Frontal cortex (tissue), 4 donors: ENCODE data around the gene LYSMD4. TPM values are rescaled to one million over a fixed set of nuclear protein-coding genes. Genes with fewer than 3 reads are reported as not detected.
"Not testable (repeated sequence)": the region's sequence is repeated elsewhere in the genome, so short reads cannot be mapped to it uniquely, and the experiment has no call there.

ENCODE experiments used
- DNase-seq, 2 donors: peaks; one replicate each; pipeline ENCODE4 v3.0.0; 2012; ENCODE audit warnings: low spot score in 2 of 2
- FAIRE-seq: peaks from 2 replicates; lab custom pipeline; 2012; peaks lifted over from hg19 to GRCh38; lab: Jason Lieb, UNC
- total RNA-seq: library from RNA; depleted of rRNA; stranded (reverse); fragments of >200 nt; gene quantifications from one replicate; pipeline ENCODE4 v1.2.3, GENCODE V29; 2014
- donor health status: control.
- donor health status: control.
- donor health status: control.

LYSMD4 gene
- 15.5 TPM for total RNA-seq

DNA sequence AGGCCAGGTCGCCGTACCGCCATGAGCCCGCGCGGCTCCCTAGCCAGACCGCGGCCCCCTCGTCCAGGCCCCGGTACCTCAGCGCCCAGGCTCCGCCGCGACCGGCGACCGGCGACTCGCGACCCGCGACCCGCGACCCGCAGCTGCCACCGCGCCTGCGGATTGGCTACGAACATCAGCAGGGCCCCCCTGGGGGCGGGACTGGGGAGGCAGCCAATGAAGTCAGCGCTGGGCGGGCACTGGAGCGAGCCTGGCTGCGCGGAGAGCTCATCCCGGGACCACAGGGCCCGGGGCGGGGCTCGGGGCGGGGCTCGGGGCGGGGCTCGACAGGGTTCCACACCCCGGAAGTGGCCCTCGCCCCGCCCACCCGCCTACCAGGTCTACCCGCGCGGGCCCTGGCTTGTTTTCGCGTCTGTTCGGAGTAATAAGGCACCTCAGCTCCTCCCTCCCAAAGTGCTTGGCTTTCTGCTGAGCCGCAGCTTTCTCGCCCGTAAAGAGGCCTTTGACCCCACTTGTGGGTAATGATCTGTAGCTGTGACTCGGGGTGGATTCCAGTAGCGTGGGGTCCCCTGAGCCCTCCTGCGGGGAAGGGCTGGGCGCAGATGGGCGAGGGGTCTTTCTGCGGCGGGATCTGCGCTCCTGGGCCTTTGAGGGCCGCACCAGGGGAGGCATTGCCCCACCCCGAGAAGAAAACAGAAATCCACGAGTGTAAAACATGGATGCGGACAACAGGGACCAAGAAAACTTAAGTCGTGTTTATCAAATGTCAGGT, at the start of gene LYSMD4:
Gene LYSMD4, minus strand, starts transcription at position 170 of the 772 bp plus-strand sequence. CDS start 1,438 bp downstream, outside the sequence.
- DNase-seq (peak; percentile 96 to 98), FAIRE-seq (no peak)

DNA sequence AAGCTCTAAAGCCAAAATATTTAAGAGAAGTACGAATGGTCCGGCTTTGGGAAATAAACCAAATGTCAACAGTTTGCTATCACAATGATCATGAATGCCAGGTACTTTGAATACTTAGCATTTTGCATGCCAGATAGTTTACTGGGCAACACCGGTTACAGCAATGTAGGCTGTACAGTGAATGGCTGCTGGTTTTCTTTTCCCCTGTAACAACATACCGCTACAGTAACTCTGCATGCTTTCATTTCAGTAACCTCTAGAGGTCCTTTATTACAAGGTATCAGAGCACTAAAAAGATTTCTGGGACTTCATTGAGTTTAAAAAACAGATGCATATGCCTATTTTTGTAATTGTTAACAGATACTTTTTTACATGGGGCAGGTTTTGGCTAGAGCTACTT, 48.8 kb upstream of the LYSMD4 start:
- not testable (repeated sequence) for FAIRE-seq

DNA sequence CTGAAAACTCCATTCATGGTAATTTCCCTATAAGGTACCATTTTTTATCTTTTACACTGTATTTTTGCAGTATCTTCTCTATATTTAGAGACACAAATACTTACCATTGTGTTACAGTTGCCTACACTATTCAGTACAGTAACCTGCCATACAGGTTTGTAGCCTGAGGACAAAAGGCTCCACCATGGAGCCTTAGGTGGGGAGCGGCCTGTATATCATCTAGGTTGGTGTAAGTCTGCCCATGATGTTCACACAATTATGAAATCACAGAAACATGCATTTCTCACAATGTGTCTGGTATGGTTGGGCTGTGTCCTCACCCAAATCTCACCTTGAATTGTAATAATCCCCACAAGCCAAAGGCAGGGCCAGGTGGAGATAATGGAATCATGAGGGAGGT, 43.9 kb upstream of the LYSMD4 start:
- DNase-seq (no peak), FAIRE-seq (no peak)

More for the DNA sequence above, 48.8 kb upstream of the LYSMD4 start:
- DNase-seq = not testable (repeated sequence)

DNA sequence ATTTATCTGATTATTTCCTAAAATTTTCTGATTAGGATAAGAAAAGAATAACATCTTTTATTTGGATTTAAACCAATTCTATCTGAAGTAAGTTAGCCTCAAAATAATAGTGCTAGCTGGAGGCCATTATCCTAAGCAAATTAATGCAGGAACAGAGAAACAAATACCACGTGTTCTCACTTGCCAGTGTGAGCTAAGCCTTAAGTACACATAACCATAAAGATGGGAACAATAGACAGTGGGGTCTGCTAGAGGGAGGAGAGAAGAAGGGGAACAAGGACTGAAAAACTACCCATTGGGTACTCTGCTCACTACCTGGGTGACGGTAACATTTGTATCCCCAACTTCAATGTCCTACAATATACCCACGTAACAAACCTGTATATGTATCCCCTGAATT, 31.3 kb upstream of the LYSMD4 start:
- no peak for FAIRE-seq
- DNase-seq = no peak

DNA sequence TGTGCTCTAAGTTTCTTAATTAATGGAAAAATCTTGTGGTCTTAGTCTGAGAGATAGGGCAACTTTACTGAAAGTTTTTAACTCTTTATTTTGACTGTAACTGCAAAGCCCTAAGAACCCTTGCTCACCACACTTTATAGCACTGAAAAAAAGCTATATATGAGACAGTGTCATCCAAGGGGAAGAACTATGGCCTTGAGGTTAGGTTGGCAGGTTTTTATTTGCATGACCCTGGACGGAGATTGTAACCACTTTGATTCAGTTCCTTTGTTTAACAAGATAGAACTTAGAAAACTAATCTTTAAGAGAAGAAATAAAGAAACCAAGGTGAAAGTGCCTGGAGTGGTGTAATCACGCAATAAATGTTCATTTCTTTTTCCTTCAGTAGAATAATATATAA, 30.6 kb upstream of the LYSMD4 start:
- FAIRE-seq (no peak), DNase-seq (no peak)

DNA sequence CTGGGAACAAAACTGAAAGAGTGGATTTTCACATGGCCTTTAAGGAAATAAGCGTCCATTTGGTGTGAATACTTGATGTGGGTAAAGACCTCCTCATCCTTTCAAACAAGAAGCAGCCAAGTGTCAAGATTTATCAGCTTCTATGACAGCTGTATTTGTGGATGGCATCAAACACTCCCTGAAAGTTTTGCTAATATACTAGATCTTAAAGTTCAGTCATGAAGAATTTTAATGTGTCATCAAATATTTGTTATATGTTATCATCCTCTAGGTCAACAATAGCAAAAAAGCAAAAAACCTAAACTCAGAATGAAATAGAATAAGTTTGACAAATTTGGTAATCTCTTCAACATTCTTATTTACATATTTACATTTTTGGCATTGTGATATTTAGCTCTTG, 29.1 kb upstream of the LYSMD4 start:
- no peak for FAIRE-seq
- no peak for DNase-seq

DNA sequence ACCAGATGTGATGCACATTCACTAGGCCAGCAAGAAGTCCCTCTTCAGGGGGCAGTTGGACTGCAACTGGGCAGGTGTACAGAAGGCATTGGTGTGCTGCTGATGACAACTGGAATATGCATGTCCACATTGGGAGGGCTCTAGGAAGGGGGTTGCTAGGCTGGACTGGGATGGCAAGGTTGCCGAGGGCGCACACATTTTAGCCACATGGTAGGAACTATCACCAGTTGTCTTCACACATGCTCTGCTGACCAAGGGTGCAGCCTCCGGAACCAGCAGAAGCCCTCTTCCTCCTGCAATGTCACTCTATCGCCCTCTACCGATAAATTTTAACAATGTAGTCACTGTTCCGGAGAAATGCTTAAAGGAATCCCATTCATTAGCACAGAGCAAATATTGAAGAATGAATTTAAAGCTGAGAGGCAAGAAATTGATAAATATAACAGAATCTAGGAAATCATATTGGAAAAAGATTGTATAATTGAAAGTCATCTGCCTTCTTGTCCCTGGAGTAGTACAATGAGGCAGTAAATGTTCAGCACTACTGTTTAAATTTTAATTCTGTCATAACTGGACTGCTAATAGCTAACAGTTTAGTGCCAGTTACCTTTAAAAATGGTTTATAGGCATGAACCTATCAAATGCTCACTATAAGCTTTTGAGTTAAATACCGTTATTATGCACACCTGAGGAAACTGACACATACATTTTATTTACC, 22.6 kb upstream of the LYSMD4 start:
- DNase-seq = peak; percentile 34 to 71
- FAIRE-seq = peak; percentile 34

DNA sequence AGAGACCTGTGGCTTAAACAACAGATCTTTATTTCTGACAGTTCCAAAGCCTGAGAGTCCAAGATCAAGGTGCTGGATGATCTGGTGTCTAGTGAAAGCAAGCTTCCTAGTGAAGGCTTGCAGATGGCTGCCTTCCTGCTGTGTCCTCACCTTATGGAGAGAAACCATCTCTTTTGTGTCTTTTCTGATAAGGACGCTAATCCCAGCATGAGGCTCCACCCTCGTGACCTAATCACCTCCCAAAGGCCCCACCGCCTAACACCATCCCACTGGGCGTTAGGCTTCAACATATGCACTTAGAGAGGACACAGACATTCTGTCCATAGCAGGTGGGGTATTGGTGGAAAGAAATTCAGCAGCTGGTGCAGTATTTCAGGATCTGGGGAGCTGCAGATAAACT, 19.8 kb upstream of the LYSMD4 start:
- no peak for DNase-seq
- FAIRE-seq = no peak

DNA sequence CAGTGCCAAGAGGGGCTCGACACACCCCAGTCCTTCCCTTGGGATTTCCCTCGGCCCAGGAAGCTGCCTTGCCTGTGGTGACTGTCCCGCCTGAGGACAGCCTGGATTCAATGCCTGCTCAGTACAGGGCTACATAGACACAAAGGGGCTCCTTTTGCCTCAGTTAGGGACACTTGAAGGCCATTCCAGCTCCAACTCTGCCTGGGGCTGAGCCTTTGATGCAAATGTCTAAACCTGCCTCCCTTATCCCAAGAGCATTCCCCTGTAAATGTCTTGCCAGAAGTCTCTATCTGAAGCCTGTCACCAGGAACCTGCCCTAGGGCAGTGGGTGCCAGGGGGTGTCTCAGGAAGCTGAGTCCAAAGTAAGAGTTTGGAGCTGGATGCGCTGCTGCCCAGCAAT, 19.3 kb upstream of the LYSMD4 start:
- DNase-seq = no peak
- no peak for FAIRE-seq

DNA sequence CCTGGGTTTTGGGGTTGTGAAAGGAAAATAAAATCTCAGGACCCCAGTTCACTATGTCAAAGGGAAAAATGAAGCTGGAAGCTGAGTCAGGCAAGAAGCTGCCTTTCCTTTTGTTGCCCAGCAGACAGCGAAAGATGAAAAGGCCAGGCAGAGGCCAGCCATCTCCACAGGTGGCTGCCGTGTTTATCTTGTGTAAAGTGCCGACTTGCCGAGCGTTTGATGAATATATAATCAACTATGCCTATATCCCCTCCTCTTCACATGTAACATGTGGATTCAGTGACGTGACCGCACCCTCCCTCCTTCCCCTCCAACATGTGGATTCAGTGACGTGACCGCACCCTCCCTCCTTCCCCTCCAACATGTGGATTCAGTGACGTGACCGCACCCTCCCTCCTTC, 17.1 kb upstream of the LYSMD4 start:
- not testable (repeated sequence) for DNase-seq, FAIRE-seq

DNA sequence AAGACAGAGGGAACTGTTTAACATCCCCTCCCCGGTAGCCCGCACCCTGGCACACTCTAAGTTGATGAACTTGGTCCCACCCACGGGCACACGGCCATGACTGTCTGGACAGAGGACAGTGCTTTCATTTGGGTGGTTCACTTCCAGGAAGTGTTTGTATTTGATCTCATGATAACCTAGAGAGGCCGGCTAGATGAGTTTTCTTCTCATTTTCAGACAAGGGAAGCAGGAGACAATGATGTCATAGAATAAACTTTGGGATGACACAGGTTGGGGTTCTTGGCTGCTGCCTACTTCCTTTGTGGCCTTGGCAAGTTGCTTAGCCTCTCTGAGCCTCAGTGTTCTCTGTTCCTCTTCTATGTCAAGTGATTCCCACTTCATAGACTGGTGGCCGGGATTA, 16.1 kb upstream of the LYSMD4 start:
- DNase-seq (no peak), FAIRE-seq (no peak)

DNA sequence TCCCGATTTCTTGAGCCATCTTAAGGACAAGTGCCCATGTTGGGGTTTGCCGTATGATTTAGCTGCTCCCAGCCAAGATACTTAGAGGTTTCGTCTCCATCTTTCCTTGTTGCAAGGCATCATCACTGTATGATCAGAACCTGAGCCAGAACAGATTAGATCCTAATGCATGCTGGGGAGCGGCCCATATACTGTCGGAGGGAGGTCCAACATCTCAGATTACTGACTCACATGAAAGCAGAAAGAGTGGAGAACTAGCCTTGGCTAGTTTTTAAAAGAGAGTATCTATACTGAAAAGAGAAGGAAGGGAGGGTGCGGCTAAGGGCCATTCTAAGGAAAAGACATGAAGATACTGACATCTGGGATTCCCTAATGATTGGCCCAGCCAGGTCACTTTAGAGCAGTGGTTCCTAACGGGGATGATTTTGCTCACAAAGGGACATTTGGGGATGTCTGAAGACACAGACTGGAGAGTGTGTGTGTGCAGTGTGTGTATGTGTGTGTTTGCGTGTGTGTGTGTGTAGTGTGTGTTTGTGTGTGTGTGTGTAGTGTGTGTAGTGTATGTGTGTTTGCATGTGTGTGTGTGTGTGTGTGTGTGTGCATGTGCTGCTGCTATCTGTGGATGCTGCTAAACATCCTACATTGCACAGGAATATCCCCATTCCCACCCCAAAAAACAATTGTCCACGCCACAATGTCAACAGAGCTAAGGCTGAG, 12.3 kb upstream of the LYSMD4 start:
- no peak for FAIRE-seq
- no peak for DNase-seq

DNA sequence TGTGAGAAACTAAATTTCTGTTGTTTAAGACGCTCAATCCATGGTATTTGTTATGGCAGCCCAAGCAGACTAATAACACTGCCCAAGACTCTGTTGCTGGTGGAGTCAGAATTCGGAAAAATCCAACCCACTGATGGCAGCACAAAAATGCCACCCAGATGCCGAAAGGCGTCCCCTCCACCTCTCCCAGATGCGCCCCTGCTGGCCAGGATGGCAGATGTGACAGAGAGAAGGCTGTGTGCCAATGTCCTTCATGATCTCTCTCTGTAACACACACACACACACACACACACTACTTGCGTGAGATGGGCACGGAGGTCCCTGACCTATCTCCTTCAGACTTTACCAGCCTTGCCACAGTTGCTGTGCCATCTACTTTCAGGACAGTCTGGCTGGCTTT, 10.9 kb upstream of the LYSMD4 start:
- DNase-seq = no peak
- no peak for FAIRE-seq

DNA sequence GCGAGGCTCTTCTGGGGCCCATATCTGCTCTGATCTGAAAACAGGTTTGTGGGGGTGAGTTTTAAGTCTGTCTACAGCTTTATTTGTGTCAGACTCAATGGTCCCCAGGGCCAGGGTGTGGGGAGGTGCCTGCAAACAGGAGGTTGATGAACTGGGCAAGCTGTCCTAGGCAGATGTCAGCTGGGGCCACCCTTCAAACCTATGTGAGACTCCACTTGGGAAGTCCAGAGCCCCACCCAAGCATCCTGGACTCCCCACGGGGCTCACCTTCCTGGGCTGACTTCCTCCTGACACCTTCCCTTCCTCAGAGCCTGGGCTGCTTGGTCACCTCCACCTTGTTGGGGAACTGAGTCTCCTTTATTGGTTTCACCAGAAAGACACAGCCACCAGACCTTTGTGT, 8.6 kb upstream of the LYSMD4 start:
- DNase-seq = no peak
- no peak for FAIRE-seq

DNA sequence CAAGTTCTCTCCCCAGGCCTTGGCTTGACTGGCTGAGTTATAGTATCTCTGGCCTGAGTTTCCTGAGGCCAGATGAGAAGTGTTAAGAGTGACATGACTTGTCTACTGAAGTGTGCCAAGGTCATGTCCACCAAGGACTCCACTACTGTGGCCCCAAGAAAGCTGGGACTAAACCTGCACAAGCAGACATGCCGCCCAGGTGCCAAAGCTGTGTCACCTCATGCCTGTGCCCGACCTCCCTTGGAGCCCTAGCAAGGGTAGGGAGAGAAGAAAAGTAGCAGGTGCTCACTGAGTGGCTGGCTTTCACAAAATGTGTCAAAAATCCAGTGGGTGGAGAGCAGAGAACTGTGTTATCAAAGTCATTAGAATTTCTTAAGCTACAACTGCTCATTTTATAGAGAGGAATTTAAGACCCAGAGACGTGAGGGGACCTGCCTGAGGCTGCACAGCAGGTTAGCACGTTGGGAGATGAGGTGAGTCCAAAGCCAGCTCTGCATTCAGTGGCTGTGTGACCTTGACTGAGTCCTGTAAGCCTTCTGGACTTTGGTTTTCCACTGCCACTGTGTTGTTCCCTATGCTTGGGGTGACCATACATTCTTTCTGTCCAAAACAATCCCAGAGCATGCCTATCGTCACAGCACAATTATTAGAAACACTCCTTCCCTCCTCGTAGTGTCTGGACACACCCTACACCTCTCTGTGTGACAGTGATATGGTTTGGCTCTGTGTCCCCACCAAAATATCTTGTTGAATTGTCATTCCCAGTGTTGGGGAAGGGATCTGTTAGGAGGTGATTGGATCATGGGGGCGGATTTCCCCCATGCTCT, 5.0 kb upstream of the LYSMD4 start:
- no peak for FAIRE-seq

DNA sequence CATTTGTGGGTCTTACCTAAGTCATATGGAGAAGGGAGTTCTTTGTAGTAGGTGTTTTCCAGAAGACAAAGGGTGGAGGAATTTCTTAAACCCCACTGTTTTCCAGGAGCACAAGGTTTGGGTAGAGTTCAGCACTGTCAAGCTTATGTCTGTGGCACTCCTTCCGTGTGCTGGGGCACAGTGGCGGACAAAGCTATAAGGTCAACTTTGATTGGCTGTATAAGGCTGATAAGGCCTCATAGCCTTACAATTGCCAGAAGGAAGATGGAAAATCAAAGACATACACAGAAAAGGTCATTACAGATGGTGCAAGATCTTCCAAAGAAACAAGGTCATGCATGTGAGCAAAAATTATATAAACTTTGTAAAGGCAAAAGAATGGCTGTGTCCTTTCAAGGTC, 3.5 kb upstream of the LYSMD4 start:
- DNase-seq = no peak
- no peak for FAIRE-seq

More for the DNA sequence above, 5.0 kb upstream of the LYSMD4 start:
- DNase-seq = no peak

DNA sequence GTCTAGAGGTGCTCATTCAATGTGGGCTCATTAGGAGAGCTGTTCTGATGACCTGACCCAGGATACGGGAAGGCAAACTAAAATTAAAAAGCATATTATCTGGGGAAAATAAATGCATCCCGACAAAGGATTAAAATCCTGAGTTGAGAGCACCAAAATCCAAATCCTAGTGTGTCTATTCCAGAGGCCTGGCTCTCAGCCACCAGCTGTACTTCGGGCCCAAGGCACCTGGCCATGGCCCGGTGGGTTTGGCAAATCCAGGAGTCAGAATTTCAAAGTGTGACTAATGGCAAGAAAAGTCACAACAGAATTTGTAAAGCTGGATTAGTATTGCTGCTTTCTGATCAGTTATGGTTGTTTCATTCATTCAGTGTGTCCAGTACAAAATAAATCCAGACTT, 2.6 kb upstream of the LYSMD4 start:
- DNase-seq = no peak
- FAIRE-seq = no peak

DNA sequence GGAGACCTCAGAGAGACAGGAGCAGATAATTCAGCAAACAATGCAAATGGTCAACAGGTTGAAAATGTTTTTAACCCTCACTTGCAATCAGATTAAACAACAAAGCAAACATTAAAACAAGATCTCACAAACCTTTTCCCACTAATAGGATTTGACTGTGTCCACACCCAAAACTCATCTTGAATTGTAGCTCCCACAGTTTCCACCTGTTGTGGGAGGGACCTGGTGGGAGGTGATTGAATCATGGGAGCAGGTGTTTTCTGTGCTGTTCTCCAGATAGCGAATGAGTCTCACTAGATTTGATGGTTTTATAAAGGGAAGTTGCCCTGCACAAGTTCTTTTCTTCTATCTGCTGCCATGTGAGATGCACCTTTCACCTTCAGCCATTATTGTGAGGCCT, 1.3 kb upstream of the LYSMD4 start:
- FAIRE-seq (no peak), DNase-seq (no peak)

DNA sequence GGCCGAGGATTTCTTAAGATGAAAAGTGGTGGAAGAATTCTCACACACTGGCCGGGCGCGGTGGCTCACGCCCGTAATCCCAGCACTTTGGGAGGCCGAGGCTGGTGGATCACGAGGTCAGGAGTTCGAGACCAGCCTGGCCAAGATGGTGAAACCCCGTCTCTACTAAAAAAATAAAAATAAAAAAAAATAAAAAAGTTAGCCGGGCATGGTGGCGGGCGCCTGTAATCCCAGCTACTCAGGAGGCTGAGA, 729 bp upstream of the LYSMD4 start:
- not testable (repeated sequence) for DNase-seq, FAIRE-seq

DNA sequence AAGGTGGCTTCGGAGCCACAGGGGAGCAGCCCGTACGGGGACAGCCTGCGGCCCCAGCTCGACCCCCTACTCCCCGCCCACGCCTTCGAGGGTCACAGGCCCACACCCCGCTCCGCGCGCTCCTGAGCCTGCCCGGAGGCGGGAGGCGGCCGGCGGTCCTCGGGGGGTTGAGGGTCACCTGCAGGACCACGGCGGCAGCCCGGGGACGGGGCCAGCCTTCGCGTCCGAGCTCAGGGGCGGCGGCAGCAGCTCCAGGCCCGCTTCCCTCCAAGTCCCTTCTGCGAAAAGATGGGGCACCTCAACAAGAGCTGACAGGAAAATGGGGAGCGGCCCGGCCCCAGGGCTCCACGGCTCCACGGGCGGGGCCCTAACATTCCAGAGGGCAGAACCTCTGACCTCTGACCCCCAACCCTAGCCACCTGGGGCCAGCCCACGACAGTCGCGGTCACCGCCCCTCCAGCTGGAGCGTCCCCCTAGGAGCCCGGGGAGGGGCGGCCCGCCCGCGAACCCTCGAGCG, 428 bp downstream of the LYSMD4 start:
- DNase-seq = no peak

More for the DNA sequence above, 428 bp downstream of the LYSMD4 start:
- no peak for FAIRE-seq
